K562 (cell line): Measurements from ENCODE around the gene TSSK2. TPM values are rescaled to one million over a fixed set of nuclear protein-coding genes. Genes with fewer than 3 reads are reported as not detected.

Experiments used
- BRD4 ChIP-seq: fragments of 200-600 bp; sonication (generic); IDR thresholded peaks from 2 replicates; pipeline ENCODE4 v1.6.1; 2017; ENCODE audit warnings: inconsistent platforms
- HDAC6 ChIP-seq: IDR thresholded peaks from 2 replicates; pipeline ENCODE4 v1.6.1; 2012; ENCODE audit warnings: low read depth, mild to moderate bottlenecking, control low read depth, inconsistent platforms, low read length, moderate library complexity
- HDAC8 ChIP-seq: fragments of 450-650 bp; IDR thresholded peaks from 2 replicates; pipeline ENCODE4 v1.6.1; 2016; ENCODE audit warnings: mild to moderate bottlenecking, missing genetic modification characterization, moderate library complexity, missing compliant biosample characterization
- PHB ChIP-seq: fragments of 250-450 bp; sonication (Bioruptor Pico); IDR thresholded peaks from 2 replicates; pipeline ENCODE4 v1.5.0; 2021
- TBL1XR1 ChIP-seq, 2 experiments: IDR thresholded peaks; 2 replicates each; pipeline ENCODE4 v1.6.1; 2012; ENCODE audit warnings: improper control_type of control experiment in 2 of 2, low read length in 2 of 2, mild to moderate bottlenecking in 1 of 2
- ZFP1 ChIP-seq: fragments of 450-650 bp; formaldehyde crosslinking; IDR thresholded peaks from 2 replicates; pipeline ENCODE4 v1.4.0; 2020; ENCODE audit warnings: mild to moderate bottlenecking, mixed read lengths
- ZNF133 ChIP-seq: fragments of 250-450 bp; sonication (Bioruptor Pico); IDR thresholded peaks from 2 replicates; pipeline ENCODE4 v1.4.0; 2020; ENCODE audit warnings: mild to moderate bottlenecking
- ZNF57 ChIP-seq: fragments of 450-650 bp; formaldehyde crosslinking; IDR thresholded peaks from 2 replicates; pipeline ENCODE4 v1.4.0; 2020; ENCODE audit warnings: mild to moderate bottlenecking, moderate library complexity
- polyA plus RNA-seq, 8 experiments: library from polyadenylated mRNA; depleted of rRNA in 4 of 8; stranded (reverse) in 5 of 8; unstranded in 3 of 8; fragments of >200 nt; fragmentation: Nextera tagmentation in 2 of 8; fragmentation: Illumina TruSeq in 1 of 8; extraction: Ambion mirVana in 2 of 8; extraction: Trizol in 1 of 8; gene quantifications; 2 replicates each; pipeline versions ENCODE4 v1.2.1 to v1.2.3, GENCODE V29; 2011 to 2014; ENCODE audit warnings: inconsistent platforms in 1 of 8, missing spikeins in 1 of 8
- total RNA-seq, 7 experiments: library from RNA; depleted of rRNA in 6 of 7; stranded (reverse); fragments of >200 nt in 6 of 7; fragmentation: Illumina TruSeq in 2 of 7; extraction: Trizol in 2 of 7; gene quantifications; 2 replicates each; pipeline versions ENCODE4 v1.2.1 to v1.2.3, GENCODE V29; 2011 to 2021; ENCODE audit warnings: low replicate concordance in 1 of 7
- TF ChIP-seq, protein P1 (sequence below): fragments of 250-450 bp; sonication (Bioruptor Pico); IDR thresholded peaks from 2 replicates; pipeline ENCODE4 v1.4.0; 2020
- TF ChIP-seq, protein P2 (sequence below): fragments of 250-450 bp; sonication (Bioruptor Pico); IDR thresholded peaks from 2 replicates; pipeline ENCODE4 v1.8.0; 2021; ENCODE audit warnings: mild to moderate bottlenecking, moderate library complexity
- TF ChIP-seq, protein P3 (sequence below): fragments of 250-450 bp; sonication (Bioruptor Pico); IDR thresholded peaks from 2 replicates; pipeline ENCODE4 v1.4.0; 2020; ENCODE audit warnings: mild to moderate bottlenecking

TSSK2 gene
- total and polyA plus RNA-seq, 9 of the 15 experiments (the other 6 are each of a cell fraction or from before 2014, with no cell fraction given) = 0.04 TPM; not detected in 8

DNA sequence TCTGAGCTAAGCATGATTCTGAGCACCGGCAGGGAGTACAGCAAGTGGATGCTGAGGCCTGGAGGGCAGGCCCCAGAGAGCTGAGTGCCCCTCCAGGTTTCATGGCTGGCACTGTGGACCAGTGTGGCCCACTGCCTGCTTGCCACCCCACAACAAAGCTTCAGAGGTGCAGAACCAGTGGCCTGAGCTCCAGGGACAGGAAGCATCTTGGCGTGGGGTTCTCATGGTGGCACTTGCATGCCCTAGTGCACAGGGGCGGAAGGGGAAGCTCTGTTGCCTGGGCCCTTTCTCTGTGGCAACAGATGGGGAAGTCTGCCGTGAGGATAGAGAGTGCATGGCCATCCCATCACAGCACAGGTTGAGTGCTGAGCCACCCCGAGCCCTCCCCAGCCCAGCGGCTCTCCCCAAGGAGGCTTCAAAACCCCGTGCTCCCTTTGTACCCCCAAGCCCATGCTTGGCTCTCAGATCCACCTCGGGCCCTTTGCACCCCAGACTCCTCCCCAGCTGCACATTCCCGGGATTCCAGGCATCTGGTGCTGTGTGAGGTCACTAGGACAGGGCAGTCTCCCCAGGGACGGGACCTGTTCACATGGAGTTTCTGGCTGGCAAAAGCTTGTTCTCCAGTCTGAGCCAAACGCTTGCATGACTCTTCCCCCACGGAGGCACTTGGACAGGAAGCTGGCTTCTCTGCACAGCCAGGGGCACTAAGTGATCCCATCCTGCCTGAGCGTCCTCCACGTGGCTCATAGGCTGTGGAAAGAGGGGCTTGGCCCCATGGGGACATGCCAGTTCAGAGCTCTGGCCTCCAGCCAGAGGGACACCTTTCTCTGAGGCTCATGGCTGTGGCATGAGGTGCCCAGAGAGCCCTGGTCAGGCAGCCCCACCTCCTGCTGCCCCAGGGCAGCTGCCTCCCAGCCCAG, 43.3 kb downstream of the TSSK2 start (continued):
- 0 out of 2 replicates have a peak, but pooled peaks have one; percentile 24 for TF ChIP-seq PHB (CRISPR knock-in tag)
- TF ChIP-seq TBL1XR1 (IDR thresholded peaks at IDR 0.05; ENCODE audit: low read length in 2 of 2) = 0 out of 4 replicates have a peak, but pooled peaks of 1 of the 2 experiments have one; percentile 38
- TF ChIP-seq HDAC6 = 0 out of 2 replicates have a peak, but pooled peaks have one; percentile 5
- TF ChIP-seq ZFP1 (CRISPR knock-in tag) = 0 out of 2 replicates have a peak, but pooled peaks have one; percentile 16
- TF ChIP-seq BRD4 = no peak
- TF ChIP-seq, protein P1, sequence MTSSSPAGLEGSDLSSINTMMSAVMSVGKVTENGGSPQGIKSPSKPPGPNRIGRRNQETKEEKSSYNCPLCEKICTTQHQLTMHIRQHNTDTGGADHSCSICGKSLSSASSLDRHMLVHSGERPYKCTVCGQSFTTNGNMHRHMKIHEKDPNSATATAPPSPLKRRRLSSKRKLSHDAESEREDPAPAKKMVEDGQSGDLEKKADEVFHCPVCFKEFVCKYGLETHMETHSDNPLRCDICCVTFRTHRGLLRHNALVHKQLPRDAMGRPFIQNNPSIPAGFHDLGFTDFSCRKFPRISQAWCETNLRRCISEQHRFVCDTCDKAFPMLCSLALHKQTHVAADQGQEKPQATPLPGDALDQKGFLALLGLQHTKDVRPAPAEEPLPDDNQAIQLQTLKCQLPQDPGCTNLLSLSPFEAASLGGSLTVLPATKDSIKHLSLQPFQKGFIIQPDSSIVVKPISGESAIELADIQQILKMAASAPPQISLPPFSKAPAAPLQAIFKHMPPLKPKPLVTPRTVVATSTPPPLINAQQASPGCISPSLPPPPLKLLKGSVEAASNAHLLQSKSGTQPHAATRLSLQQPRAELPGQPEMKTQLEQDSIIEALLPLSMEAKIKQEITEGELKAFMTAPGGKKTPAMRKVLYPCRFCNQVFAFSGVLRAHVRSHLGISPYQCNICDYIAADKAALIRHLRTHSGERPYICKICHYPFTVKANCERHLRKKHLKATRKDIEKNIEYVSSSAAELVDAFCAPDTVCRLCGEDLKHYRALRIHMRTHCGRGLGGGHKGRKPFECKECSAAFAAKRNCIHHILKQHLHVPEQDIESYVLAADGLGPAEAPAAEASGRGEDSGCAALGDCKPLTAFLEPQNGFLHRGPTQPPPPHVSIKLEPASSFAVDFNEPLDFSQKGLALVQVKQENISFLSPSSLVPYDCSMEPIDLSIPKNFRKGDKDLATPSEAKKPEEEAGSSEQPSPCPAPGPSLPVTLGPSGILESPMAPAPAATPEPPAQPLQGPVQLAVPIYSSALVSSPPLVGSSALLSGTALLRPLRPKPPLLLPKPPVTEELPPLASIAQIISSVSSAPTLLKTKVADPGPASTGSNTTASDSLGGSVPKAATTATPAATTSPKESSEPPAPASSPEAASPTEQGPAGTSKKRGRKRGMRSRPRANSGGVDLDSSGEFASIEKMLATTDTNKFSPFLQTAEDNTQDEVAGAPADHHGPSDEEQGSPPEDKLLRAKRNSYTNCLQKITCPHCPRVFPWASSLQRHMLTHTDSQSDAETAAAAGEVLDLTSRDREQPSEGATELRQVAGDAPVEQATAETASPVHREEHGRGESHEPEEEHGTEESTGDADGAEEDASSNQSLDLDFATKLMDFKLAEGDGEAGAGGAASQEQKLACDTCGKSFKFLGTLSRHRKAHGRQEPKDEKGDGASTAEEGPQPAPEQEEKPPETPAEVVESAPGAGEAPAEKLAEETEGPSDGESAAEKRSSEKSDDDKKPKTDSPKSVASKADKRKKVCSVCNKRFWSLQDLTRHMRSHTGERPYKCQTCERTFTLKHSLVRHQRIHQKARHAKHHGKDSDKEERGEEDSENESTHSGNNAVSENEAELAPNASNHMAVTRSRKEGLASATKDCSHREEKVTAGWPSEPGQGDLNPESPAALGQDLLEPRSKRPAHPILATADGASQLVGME (CRISPR knock-in tag) = 0 out of 2 replicates have a peak, but pooled peaks have one; percentile 37
- TF ChIP-seq, protein P2, sequence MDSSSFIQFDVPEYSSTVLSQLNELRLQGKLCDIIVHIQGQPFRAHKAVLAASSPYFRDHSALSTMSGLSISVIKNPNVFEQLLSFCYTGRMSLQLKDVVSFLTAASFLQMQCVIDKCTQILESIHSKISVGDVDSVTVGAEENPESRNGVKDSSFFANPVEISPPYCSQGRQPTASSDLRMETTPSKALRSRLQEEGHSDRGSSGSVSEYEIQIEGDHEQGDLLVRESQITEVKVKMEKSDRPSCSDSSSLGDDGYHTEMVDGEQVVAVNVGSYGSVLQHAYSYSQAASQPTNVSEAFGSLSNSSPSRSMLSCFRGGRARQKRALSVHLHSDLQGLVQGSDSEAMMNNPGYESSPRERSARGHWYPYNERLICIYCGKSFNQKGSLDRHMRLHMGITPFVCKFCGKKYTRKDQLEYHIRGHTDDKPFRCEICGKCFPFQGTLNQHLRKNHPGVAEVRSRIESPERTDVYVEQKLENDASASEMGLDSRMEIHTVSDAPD (CRISPR knock-in tag) = no peak
- TF ChIP-seq HDAC8 (tag) = 0 out of 2 replicates have a peak, but pooled peaks have one; percentile 13
- TF ChIP-seq, protein P3, sequence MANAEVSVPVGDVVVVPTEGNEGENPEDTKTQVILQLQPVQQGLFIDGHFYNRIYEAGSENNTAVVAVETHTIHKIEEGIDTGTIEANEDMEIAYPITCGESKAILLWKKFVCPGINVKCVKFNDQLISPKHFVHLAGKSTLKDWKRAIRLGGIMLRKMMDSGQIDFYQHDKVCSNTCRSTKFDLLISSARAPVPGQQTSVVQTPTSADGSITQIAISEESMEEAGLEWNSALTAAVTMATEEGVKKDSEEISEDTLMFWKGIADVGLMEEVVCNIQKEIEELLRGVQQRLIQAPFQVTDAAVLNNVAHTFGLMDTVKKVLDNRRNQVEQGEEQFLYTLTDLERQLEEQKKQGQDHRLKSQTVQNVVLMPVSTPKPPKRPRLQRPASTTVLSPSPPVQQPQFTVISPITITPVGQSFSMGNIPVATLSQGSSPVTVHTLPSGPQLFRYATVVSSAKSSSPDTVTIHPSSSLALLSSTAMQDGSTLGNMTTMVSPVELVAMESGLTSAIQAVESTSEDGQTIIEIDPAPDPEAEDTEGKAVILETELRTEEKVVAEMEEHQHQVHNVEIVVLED = no peak
- TF ChIP-seq ZNF57 = peak; percentile 54; the same call in 1 of the 2 replicates
- 0 out of 2 replicates have a peak, but pooled peaks have one; percentile 21 for TF ChIP-seq ZNF133
